OCI-LY1 (cell line): ENCODE results near the gene SLC35F3.

Source experiments
- EZH2 ChIP-seq: fragments of 200-600 bp; sonication (generic), shearing (Covaris generic); IDR thresholded peaks from 2 replicates; pipeline ENCODE4 v1.8.0; 2017; ENCODE audit warnings: borderline replicate concordance, mixed run types, mild to moderate bottlenecking, antibody characterized with exemption, low read length, moderate library complexity, mixed read lengths
- TF ChIP-seq, protein P1 (sequence below): fragments of 200-600 bp; sonication (generic), shearing (Covaris generic); IDR thresholded peaks from 2 replicates; pipeline ENCODE4 v1.5.1; 2017; ENCODE audit warnings: mild to moderate bottlenecking, antibody characterized with exemption, low read length, moderate library complexity, mixed read lengths

DNA sequence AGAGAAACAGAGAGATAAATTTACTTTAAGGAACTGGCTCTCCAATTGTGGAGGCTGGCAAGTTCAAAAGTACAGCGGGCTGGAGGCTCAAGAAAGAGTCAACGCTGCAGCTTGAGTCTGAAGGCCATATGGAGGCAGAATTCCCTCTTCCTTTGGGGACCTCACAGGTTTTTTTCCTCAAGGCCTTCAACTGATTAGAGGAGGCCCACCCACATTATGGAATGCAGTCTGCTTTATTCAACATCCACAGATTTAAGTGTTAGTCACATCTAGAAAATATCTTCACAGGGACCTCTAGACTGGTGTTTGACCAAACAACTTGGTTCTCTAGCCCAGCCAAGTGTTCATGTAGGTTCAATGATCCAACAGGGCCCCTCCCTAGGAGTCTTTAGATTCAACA lies 117.8 kb downstream of the SLC35F3 start:
- TF ChIP-seq, protein P1, sequence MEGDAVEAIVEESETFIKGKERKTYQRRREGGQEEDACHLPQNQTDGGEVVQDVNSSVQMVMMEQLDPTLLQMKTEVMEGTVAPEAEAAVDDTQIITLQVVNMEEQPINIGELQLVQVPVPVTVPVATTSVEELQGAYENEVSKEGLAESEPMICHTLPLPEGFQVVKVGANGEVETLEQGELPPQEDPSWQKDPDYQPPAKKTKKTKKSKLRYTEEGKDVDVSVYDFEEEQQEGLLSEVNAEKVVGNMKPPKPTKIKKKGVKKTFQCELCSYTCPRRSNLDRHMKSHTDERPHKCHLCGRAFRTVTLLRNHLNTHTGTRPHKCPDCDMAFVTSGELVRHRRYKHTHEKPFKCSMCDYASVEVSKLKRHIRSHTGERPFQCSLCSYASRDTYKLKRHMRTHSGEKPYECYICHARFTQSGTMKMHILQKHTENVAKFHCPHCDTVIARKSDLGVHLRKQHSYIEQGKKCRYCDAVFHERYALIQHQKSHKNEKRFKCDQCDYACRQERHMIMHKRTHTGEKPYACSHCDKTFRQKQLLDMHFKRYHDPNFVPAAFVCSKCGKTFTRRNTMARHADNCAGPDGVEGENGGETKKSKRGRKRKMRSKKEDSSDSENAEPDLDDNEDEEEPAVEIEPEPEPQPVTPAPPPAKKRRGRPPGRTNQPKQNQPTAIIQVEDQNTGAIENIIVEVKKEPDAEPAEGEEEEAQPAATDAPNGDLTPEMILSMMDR, result no peak
- no peak for TF ChIP-seq EZH2
